GM12878 (cell line): Measurements from ENCODE around the gene CAP2. TPM values are rescaled to one million over a fixed set of nuclear protein-coding genes. Genes with fewer than 3 reads are reported as not detected.

ENCODE experiments used
- ATAC-seq: fragments of 200-7000 bp; cut with Tn5 transposase; 3 replicates; pipeline ENCODE4 v1.9.1; 2020; ENCODE audit warnings: mild to moderate bottlenecking, moderate library complexity
- BruUV-seq: library from RNA; stranded (reverse); fragments of 400-500 nt; replicated peaks from 2 replicates; lab custom pipeline; 2021; lab: Mats Ljungman, UMichigan
- CTCF ChIA-PET: fragments of 300-600 bp; sonication (Branson Sonifier 250); formaldehyde crosslinking; extraction: SDS; loops from one replicate; lab custom pipeline; 2021; ENCODE audit warnings: inconsistent platforms; lab: Yijun Ruan, JAX
- POLR2A ChIA-PET: fragments of 350-600 bp; formaldehyde crosslinking; extraction: SDS; loops from one replicate; lab custom pipeline; 2021; ENCODE audit warnings: inconsistent platforms; lab: Charles Lee
- RAD21 ChIA-PET: fragments of 300-600 bp; sonication (Branson Sonifier 250); formaldehyde crosslinking; loops from one replicate; lab custom pipeline; 2023; ENCODE audit warnings: antibody characterized with exemption; ENCODE audit not compliant: unreplicated experiment; lab: Charles Lee
- SMC1A ChIA-PET: fragments of 300-600 bp; sonication (Branson Sonifier 250); formaldehyde crosslinking; loops from one replicate; lab custom pipeline; 2023; ENCODE audit not compliant: unreplicated experiment, uncharacterized antibody; lab: Charles Lee
- DNase-seq: peaks from one replicate; pipeline ENCODE4 v3.0.0-alpha.2; 2011; ENCODE audit warnings: low read depth, low spot score
- FAIRE-seq: peaks from 3 replicates; lab custom pipeline; 2011; peaks lifted over from hg19 to GRCh38; lab: Jason Lieb, UNC
- H2AFZ ChIP-seq: 2 replicates; pipeline ENCODE4 v1.6.0; 2011; ENCODE audit warnings: low read depth, low read length, control low read depth; ENCODE audit not compliant: control insufficient read depth
- H3K27ac ChIP-seq: 2 replicates; pipeline ENCODE4 v1.5.1; 2011; ENCODE audit warnings: control low read depth; ENCODE audit not compliant: control insufficient read depth, insufficient read depth
- H3K27me3 ChIP-seq, 2 experiments: replicated peaks in 1 of 2; 2 replicates each; pipeline versions ENCODE4 v1.6.0 to v1.6.1; 2011; ENCODE audit warnings: low read length in 1 of 2; ENCODE audit not compliant: control insufficient read depth in 2 of 2, insufficient read depth in 2 of 2
- H3K36me3 ChIP-seq, 2 experiments: 2 replicates each; pipeline ENCODE4 v1.5.1; 2011; ENCODE audit warnings: low read length in 1 of 2; ENCODE audit not compliant: control insufficient read depth in 2 of 2, insufficient read depth in 2 of 2
- H3K4me1 ChIP-seq: 2 replicates; pipeline ENCODE4 v1.6.1; 2011; ENCODE audit warnings: mild to moderate bottlenecking, low read length, moderate library complexity, mixed read lengths; ENCODE audit not compliant: control insufficient read depth, insufficient read depth
- H3K4me2 ChIP-seq: 2 replicates; pipeline ENCODE4 v1.6.0; 2011; ENCODE audit warnings: control low read depth; ENCODE audit not compliant: control insufficient read depth, insufficient read depth
- H3K4me3 ChIP-seq: fragments of 200-600 bp; sonication (generic); 2 replicates; pipeline ENCODE4 v1.5.1; 2016
- H3K79me2 ChIP-seq: 2 replicates; pipeline ENCODE4 v1.6.0; 2011; ENCODE audit warnings: low read length; ENCODE audit not compliant: control insufficient read depth, insufficient read depth
- H3K9ac ChIP-seq: 2 replicates; pipeline ENCODE4 v1.8.0; 2011; ENCODE audit warnings: low read length, control low read depth, mixed read lengths; ENCODE audit not compliant: control insufficient read depth, insufficient read depth
- H3K9me3 ChIP-seq: replicated peaks from 3 replicates; pipeline ENCODE4 v1.5.1; 2011; ENCODE audit warnings: mild to moderate bottlenecking, low read length; ENCODE audit not compliant: control insufficient read depth, insufficient read depth
- H4K20me1 ChIP-seq: 2 replicates; pipeline ENCODE4 v1.6.0; 2011; ENCODE audit not compliant: control insufficient read depth, insufficient read depth
- NR2F1 ChIP-seq: fragments of 450-650 bp; conservative IDR thresholded peaks from 2 replicates; pipeline ENCODE4 v1.6.1; 2017; ENCODE audit warnings: mild to moderate bottlenecking
- NRF1 ChIP-seq: conservative IDR thresholded peaks from 2 replicates; pipeline ENCODE4 v1.6.1; 2011; ENCODE audit warnings: mild to moderate bottlenecking, low read depth, low read length, improper control_type of control experiment
- RAD21 ChIP-seq: IDR thresholded peaks from 2 replicates; pipeline ENCODE4 v1.6.1; 2011; ENCODE audit warnings: mild to moderate bottlenecking, low read depth, low read length, moderate library complexity; ENCODE audit not compliant: insufficient read depth
- SREBF1 ChIP-seq: IDR thresholded peaks from 2 replicates; pipeline ENCODE4 v1.6.1; 2012; ENCODE audit warnings: mild to moderate bottlenecking, low read length
- TCF3 ChIP-seq: IDR thresholded peaks from 2 replicates; pipeline ENCODE4 v1.6.1; 2012; ENCODE audit warnings: low read depth, mild to moderate bottlenecking, low read length, borderline replicate concordance; ENCODE audit not compliant: insufficient read depth
- WGBS: methylation state at CpG from one replicate; pipeline ENCODE4 v1.1.6; 2016; ENCODE audit warnings: low lambda C conversion rate; ENCODE audit not compliant: insufficient replicate concordance, insufficient coverage; ENCODE audit errors: missing lambda C conversion rate; 5-methylcytosine and 5-hydroxymethylcytosine counted together
- in situ Hi-C: fragments of 300-500 bp; cut with MboI; formaldehyde crosslinking; loops from 9 replicates; pipeline ENCODE4 v1.14.3; 2018; ENCODE audit warnings: mixed read lengths
- intact Hi-C: fragments of 100-400 bp; cut with micrococcal nuclease; formaldehyde crosslinking; loops from one replicate; pipeline ENCODE4 v1.14.2; 2022; ENCODE audit not compliant: unreplicated experiment
- polyA plus RNA-seq, 11 experiments: library from polyadenylated mRNA; depleted of rRNA in 4 of 11; unstranded in 6 of 11; stranded (reverse) in 5 of 11; fragments of >200 nt; fragmentation: Nextera tagmentation in 4 of 11; fragmentation: Illumina TruSeq in 1 of 11; extraction: Ambion mirVana in 4 of 11; extraction: Trizol in 1 of 11; gene quantifications; 1 replicate in 1 of 11; 2 replicates in 10 of 11; pipeline versions ENCODE4 v1.2.1 to v1.2.3, GENCODE V29; 2011 to 2016; ENCODE audit warnings: inconsistent platforms in 2 of 11, missing spikeins in 2 of 11, low read depth in 1 of 11
- total RNA-seq, 4 experiments: library from RNA; depleted of rRNA in 3 of 4; stranded (reverse); fragments of >200 nt in 3 of 4; fragmentation: Illumina TruSeq in 1 of 4; extraction: Trizol in 1 of 4; gene quantifications; 2 replicates each; pipeline versions ENCODE4 v1.2.1 to v1.2.3, GENCODE V29; 2013 to 2021
- TF ChIP-seq, protein P1 (sequence below): fragments of 450-650 bp; formaldehyde crosslinking; IDR thresholded peaks from 2 replicates; pipeline ENCODE4 v1.5.0; 2022; ENCODE audit warnings: mild to moderate bottlenecking, missing genetic modification characterization
- TF ChIP-seq, protein P2 (sequence below): fragments of 450-650 bp; IDR thresholded peaks from 2 replicates; pipeline ENCODE4 v1.6.1; 2017; ENCODE audit warnings: mild to moderate bottlenecking, moderate library complexity

CAP2 gene
- total and polyA plus RNA-seq, 10 of the 15 experiments (the other 5 are each of a cell fraction or from before 2014, with no cell fraction given) = 0.10 to 2.0 (median 0.15) TPM; not detected in 7

GRCh38 chr6:17551383-17551958 lies 158.1 kb downstream of the CAP2 start (continued):
- TF ChIP-seq, protein P1, sequence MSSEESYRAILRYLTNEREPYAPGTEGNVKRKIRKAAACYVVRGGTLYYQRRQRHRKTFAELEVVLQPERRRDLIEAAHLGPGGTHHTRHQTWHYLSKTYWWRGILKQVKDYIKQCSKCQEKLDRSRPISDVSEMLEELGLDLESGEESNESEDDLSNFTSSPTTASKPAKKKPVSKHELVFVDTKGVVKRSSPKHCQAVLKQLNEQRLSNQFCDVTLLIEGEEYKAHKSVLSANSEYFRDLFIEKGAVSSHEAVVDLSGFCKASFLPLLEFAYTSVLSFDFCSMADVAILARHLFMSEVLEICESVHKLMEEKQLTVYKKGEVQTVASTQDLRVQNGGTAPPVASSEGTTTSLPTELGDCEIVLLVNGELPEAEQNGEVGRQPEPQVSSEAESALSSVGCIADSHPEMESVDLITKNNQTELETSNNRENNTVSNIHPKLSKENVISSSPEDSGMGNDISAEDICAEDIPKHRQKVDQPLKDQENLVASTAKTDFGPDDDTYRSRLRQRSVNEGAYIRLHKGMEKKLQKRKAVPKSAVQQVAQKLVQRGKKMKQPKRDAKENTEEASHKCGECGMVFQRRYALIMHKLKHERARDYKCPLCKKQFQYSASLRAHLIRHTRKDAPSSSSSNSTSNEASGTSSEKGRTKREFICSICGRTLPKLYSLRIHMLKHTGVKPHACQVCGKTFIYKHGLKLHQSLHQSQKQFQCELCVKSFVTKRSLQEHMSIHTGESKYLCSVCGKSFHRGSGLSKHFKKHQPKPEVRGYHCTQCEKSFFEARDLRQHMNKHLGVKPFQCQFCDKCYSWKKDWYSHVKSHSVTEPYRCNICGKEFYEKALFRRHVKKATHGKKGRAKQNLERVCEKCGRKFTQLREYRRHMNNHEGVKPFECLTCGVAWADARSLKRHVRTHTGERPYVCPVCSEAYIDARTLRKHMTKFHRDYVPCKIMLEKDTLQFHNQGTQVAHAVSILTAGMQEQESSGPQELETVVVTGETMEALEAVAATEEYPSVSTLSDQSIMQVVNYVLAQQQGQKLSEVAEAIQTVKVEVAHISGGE (CRISPR knock-in tag) = no peak
- TF ChIP-seq, protein P2, sequence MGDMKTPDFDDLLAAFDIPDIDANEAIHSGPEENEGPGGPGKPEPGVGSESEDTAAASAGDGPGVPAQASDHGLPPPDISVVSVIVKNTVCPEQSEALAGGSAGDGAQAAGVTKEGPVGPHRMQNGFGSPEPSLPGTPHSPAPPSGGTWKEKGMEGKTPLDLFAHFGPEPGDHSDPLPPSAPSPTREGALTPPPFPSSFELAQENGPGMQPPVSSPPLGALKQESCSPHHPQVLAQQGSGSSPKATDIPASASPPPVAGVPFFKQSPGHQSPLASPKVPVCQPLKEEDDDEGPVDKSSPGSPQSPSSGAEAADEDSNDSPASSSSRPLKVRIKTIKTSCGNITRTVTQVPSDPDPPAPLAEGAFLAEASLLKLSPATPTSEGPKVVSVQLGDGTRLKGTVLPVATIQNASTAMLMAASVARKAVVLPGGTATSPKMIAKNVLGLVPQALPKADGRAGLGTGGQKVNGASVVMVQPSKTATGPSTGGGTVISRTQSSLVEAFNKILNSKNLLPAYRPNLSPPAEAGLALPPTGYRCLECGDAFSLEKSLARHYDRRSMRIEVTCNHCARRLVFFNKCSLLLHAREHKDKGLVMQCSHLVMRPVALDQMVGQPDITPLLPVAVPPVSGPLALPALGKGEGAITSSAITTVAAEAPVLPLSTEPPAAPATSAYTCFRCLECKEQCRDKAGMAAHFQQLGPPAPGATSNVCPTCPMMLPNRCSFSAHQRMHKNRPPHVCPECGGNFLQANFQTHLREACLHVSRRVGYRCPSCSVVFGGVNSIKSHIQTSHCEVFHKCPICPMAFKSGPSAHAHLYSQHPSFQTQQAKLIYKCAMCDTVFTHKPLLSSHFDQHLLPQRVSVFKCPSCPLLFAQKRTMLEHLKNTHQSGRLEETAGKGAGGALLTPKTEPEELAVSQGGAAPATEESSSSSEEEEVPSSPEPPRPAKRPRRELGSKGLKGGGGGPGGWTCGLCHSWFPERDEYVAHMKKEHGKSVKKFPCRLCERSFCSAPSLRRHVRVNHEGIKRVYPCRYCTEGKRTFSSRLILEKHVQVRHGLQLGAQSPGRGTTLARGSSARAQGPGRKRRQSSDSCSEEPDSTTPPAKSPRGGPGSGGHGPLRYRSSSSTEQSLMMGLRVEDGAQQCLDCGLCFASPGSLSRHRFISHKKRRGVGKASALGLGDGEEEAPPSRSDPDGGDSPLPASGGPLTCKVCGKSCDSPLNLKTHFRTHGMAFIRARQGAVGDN = no peak

DNA sequence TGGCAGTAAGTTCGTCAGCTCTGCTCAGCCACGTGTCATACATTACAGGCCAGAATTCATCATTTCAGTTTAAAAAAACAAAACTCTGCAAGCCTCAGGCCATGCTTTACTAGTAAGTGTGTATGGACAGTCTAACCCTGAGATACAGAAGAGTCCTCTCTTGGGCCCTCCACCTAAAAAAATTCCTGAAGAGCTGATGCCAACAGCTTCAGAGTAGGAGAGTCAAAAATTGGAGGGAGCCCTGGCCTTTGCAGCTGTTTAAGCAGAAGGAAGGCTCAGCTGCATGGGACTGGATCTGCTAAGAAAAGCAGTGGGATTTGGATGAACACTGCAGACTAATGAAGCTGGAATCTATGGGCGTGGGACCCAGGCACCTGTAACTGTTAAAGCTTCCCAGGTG lies 159.5 kb downstream of the CAP2 start:
- CTCF ChIA-PET = no interaction called here
- no peak overlapping the region for H3K27ac ChIP-seq
- in situ Hi-C loops (no loop called here), intact Hi-C loops (no loop called here)
- WGBS = 4% methylated on average over 3 of the region's 3 CpGs
- ATAC-seq = no peak
- H3K4me2 ChIP-seq = no peak overlapping the region
- RAD21 ChIA-PET = no interaction called here
- BruUV-seq = no TSS peak
- H2AFZ ChIP-seq = no peak overlapping the region
- no peak for FAIRE-seq
- no peak overlapping the region for H3K4me3 ChIP-seq
- POLR2A ChIA-PET = no interaction called here
- no peak for DNase-seq
- no peak for TF ChIP-seq NR2F1
- TF ChIP-seq RAD21 = no peak
- no peak for TF ChIP-seq SREBF1
- TF ChIP-seq TCF3 = no peak
- TF ChIP-seq NRF1 = no peak
- no peaks in the 10 kb centered on the region for H3K27me3 ChIP-seq
- no peak overlapping the region for H3K9ac ChIP-seq
- no peaks in the 10 kb centered on the region for H4K20me1 ChIP-seq
- H3K79me2 ChIP-seq = no peaks in the 10 kb centered on the region
- SMC1A ChIA-PET = interaction anchor here (0.7 to 1.6 kb wide), 5 partner anchors 16 to 112 kb away, joined by 3 to 4 read pairs (median 3); no protein-coding TSS in a partner anchor
- H3K4me1 ChIP-seq = no peaks in the 10 kb centered on the region
- no peaks in the 10 kb centered on the region for H3K36me3 ChIP-seq
- H3K9me3 ChIP-seq = no peaks in the 10 kb centered on the region
